GM21825 (cell line): ENCODE measurements around the gene BTBD8.

Experiments used
- ATAC-seq: cut with Tn5 transposase; IDR thresholded peaks from one replicate; pipeline ENCODE4 v1.9.1; 2021; ENCODE audit warnings: mild to moderate bottlenecking, moderate library complexity; ENCODE audit not compliant: unreplicated experiment

BTBD8 gene

GRCh38 chr1:92091625-92092024, 11.5 kb downstream of the BTBD8 start:
- ATAC-seq = no peak

DNA sequence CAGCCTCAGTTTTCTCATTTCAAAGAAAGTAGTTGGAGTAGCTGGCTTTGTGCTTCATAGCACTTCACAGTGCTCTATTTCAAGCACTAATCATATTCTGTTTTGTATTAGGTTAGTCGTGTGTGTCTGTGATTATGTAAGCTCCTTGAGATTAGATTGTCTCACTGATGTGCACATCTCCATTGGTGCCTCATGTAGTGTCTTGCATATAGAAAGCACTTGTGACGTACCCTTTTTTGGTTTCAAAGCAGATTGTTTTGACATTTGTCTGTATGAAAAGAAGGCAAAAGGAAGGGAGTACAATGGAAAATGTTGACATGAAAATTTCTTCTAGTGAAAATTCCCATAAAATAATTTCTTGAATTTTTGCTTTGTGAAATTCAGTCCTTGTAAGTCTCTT, 13.9 kb downstream of the BTBD8 start:
- no peak for ATAC-seq

- ATAC-seq = no peak
These were observed 14.4 kb downstream of the BTBD8 start for GRCh38 chr1:92094595-92094994.

DNA sequence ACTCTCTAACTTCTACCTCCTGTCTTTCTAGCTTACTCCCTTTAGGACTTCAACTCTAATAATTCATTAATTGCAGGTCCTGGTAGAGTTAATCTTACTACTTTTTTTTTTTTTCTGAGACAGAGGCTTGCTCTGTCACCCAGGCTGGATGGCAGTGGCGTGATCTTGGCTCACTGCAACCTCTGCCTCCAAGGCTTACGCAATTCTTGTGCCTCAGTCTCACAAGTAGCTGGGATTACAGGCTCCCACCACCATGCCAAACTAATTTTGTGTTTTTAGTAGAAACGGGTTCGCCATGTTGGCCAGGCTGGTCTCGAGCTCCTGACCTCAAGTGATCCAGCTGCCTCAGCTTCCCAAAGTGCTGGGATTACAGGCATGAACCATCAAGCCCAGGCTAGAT, 15.7 kb downstream of the BTBD8 start:
- no peak for ATAC-seq

- ATAC-seq = no peak
These were observed 16.2 kb downstream of the BTBD8 start for GRCh38 chr1:92096317-92096716.

GRCh38 chr1:92105546-92106081, 25.5 kb downstream of the BTBD8 start:
- ATAC-seq = no peak

DNA sequence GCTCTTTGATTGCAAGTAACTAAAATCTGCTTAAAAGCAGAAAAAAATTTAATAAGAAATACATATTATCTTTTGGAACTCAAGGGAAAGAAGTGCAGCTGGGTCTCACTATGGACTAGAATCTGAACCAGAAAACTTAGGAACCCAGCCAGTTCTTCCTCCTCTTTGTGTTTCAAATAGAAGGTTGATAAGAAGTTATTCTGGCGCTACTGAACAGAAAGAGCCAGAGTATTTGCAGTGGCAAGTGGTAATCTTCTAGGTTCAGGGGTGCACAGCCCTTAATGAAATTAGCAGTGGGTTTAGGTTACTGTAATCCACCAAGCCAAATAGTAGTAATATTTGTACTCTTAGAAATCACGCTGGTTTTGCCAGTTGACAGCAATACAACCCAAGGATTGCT, 28.5 kb downstream of the BTBD8 start:
- no peak for ATAC-seq

DNA sequence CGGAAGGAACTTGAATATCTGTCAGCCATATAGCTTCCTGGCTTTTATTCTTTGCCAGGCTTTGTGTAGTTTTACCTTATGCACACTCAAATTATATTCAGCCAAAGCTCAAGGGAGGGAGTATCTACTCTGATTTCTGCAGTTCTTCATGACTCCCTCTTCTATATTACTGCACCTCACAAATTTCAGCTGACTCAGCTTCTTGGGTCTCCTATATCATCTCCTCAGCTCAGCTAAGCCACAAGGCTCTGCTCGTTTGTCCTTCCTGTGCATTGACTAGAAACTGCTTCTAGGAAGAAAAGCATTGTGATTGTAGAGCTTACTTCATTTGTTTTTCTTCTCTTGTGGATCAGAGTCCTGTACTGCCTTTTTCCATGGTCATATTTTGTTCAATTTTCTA, 37.4 kb downstream of the BTBD8 start:
- ATAC-seq = no peak

DNA sequence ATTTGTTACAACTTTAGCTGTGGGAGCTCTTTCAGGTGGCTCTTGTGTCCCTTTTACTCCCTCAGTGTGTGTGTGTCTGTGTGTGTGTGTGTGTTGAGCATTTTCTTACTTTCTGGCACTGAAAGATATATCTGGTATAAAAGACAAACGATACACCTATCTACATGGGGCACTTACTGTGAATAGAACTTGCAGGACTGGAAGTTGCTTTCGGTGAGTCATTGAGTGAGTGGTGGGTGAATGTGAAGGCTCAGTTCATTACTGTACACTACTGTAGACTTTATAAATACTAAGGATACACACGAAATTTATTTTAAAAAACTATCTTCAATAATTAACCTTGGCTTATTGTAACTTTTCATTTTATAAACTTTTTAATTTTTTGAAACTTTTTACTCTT, 38.7 kb downstream of the BTBD8 start:
- no peak for ATAC-seq

GRCh38 chr1:92123868-92124267, 43.7 kb downstream of the BTBD8 start:
- ATAC-seq = no peak

DNA sequence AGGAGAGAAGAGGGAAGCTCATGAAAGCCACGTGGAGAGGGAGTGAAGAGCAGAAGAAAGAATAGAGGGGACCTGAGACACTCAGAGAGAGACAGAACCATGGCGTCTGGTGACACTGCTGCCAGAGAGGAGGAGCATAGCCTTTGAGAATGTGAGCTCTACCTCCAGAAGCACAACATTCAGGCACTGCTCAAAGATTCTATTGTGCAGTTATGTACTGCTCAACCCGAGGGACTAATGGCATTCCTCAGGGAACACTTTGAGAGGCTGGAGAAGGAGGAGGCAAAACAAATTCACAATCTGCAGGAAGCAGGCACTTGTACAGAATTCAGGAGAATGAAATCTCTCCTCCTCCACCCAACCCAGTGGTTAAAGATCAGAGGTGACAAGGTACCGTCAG, 45.1 kb downstream of the BTBD8 start:
- ATAC-seq = no peak

DNA sequence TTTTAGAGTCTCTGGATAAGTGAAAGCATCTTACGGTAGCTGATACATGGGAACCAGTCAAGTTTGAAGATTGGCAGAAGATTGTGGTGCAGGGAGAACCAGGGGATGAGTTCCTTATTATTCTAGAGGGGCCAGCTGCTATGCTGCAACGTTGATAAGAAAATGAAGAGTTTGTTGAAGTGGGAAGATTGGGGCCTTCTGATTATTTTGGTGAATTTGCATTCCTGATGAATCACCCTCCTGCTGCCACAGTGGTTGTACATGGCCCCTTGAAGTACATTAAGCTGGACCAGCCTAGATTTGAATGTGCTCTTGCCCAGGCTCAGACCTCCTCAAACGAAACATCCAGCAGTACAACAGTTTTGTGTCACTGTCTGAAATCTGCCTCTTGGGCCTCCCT, 45.9 kb downstream of the BTBD8 start:
- no peak for ATAC-seq

DNA sequence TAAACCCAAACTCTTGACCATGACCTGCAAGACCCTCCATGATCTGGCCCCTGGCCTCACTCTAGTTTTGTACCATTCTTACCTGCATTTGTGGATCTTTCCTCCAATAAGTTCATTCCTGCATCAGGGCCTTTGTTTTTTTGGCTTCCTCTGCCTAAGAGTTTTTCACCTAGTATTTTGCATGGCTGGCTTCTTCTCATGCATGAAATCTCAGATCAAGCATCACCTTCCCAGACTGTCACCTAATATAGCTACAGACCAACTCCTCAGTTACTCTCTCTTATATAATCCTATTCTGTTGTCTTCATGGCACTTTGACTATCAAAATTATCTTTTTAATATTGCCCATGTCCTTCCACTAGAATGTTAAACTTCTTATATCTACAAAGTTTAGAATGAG, 54.2 kb downstream of the BTBD8 start:
- ATAC-seq = no peak

DNA sequence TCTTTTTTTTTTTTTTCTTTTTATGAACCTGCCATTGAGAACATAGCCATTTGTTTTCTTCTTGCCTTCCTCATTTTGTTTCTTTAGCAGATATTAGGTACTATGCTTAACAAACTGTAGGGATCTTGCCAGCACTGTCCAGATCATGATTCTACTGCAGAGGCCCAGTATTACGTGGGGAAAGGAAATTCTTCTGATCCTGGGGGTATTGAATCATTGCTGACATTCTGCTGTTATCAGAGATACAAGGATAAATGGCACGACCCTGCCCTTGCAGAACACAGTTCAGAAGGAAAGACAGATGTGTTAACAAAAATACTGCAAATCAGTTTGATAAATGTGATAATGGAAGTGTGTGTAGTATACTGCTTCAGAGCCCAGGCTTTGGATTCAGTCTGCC, 56.2 kb downstream of the BTBD8 start:
- ATAC-seq = no peak

DNA sequence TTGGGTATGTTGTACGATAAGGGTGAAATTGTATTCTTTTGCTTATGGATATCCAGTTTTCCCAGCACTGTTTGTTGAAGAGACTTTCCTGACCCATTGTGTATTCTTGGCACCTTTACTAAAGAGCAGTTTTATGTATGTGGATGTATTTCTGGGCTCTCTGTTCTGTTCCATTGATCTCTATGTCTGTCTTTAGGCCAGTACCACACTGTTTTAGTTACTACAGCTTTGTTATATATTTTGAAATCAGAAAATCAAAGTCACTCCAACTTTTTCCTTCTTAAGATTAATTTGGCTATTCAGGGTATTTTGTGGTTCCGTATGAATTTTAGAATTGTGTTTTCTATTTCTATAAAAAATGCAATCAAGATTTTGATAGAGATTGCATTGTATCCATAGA, 74.8 kb downstream of the BTBD8 start:
- no peak for ATAC-seq

DNA sequence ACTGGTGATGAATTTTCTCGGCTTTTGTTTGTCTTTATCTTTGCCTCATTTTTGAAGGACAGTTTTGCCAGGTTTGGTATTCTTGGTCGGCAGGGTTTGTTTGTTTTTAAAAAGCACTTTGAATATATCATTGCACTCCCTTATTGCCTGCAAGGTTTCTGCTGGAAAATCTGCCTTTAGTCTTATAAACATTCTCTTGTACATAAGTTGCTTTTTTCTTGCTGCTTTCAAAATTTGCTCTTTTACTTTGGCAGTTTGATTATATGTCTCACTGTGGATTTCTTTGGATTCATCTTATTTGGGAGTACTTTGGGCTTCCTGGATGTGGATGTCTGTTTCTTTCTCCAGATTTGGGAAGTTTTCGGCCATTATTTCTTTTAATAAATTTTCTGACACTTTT, 79.4 kb downstream of the BTBD8 start:
- no peak for ATAC-seq

GRCh38 chr1:92165389-92165788, 85.2 kb downstream of the BTBD8 start:
- ATAC-seq = no peak

- ATAC-seq = no peak
These were observed 87.0 kb downstream of the BTBD8 start for GRCh38 chr1:92167151-92167550.

DNA sequence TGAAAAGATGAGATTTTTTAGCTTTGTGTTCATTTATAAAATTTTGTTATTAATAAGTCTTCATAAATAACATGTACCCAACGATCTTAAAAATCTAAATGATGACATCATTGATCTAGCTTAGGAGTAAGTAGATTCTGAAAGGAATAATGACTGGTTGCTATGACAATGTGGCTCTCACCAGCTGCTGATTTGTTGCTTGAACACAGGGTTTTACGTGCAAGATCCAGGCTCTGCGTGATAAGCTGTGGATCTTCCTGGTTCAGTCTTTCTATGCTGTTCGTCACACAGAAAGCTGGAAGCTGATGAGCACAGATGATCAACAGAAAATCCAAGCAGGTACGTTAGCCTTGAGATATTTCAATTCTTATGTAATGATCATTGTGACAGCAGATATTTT, 88.5 kb downstream of the BTBD8 start:
- no peak for ATAC-seq

GRCh38 chr1:92169214-92170005, 89.3 kb downstream of the BTBD8 start:
- no peak for ATAC-seq

DNA sequence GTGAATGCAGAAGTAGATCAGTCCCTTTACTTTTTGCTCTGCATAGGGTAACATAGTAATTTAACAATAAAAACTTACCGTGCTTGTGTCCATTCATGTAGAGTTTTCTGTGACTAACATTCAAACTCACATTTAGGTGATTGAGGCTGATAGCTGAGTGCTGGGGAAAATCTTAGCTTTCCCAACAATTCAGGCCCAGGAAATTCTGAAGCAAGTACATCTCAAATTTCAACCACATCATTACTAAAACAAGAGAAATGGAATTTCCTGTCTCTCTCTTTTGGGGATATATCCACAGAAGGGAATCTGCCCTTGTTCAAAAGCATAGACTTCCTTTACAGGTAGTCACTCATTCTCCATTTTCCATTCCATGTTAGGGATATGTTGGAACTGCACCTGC, 104.5 kb downstream of the BTBD8 start:
- no peak for ATAC-seq

GRCh38 chr1:92186081-92186480, 105.9 kb downstream of the BTBD8 start:
- ATAC-seq = no peak
